GF-D8 (cell line): ENCODE measurements around the gene GP5.

ENCODE experiments used
- DNase-seq: peaks from one replicate; lab custom pipeline; 2025; lab: John Stamatoyannopoulos, UW

Gene GP5

GRCh38 chr3:194397757-194398312 is 1.2 kb downstream of the GP5 start:
- no peak for DNase-seq

DNA sequence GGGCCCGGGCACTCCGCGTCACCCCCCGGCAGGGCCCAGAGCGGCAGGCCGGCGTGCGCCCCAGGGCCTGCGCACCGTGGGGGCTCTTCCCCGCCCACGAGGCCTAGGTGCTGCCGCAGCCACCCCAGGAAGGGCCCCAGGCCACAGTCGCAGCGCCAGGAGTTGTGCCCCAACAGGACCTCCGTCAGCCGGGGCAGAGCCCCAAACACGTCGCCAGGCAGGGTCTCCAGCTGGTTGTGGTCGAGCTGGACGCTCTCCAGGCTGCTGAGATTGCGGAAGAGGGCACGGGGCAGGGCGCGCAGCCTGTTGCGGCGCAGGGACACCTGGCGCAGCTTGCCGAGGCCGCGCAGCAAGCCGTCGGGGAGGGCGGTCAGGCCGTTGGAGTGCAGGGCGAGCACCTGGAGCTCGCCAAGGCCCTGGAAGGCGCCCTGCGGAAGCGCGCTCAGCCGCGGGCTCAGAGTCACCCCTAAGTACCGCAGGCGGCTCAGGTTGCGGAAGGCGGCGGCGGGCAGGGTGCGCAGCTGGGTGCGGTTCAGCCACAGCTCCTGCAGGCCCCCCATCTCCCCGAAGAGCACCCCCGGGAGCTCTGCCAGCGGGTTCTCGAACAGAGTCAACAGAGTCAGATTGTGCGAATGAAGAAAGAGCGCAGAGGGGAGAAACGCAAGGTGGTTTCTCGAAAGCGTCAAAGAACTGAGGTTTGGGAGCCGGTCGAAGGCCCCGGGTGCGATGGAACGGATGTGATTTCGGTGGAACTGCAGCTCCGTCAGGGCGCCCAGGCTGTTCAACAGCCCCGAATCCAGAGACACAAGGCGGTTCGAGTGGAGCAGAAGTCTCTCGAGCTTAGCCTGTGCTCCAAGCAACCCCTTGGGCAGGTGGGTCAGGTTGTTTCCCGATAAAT is 2.0 kb downstream of the GP5 start:
- peak; percentile 46 for DNase-seq

DNA sequence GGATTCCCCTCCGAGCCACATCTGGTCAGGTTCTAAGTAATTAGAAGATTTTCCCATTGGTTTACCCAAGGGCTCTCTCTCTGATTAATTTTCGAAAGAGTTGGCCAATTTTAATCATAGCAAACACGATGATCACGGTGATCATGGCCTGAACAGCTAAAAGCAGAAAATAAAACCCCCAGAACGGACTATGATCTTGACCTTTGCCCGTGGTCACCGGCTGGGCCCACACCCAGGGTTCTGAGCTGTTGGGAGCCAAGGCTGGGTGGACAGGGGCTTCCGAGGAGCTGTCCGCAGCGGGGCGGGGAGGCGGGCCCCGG is 2.6 kb downstream of the GP5 start:
- DNase-seq = no peak

DNA sequence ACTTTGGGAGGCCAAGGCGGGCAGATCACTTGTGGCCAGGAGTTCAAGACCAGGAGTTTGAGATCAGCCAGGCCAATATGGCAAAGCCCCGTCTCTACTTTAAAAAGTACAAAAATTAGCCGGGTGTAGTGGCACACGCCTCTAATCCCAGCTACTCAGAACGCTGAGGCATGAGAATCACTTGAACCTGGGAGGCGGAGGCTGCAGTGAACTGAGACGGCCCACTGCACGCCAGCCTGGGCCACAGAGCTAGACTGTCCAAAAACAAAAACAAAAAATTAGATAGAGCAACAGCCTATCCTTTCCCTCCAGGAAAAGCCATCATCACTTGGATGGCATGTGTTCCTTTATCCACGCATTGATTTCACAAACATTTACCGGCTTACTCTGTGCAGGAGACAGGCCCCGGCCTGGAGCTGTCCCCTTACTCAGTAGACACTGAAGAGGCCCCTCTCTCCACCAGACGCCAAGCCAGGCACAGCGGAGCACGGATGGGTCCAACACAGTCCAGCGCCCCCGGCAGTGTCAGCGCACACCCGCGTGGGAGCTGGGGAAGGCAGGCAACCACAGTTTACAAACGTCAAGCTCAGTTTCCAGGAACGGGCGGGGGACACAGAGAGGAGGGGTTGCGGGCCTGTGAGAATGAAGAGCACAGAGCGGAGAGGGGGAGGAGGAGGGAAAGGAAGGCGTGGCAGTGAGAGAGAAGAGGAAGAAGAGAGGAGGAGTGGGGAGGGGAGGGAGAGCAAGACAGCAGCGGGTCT is 3.1 kb downstream of the GP5 start:
- DNase-seq = peak; percentile 37

DNA sequence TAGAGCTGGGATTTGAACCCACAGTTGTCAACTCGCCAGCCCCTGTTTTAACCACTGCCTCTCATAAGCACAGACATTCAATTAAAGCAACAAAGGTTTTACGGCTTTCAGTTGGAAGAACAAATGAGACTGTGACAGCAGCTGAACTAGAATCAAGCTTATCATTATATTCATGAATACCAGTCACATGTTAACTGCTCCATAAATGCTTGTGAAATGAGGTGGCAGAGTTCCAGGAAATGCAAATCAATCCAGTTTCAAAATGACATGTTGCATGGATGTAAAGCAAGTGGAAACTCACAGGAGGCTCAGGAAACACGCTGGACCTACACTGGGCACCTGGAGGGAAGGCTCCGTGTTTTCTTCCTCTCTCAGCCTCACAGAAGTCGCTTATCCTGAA is 3.9 kb downstream of the GP5 start:
- no peak for DNase-seq

DNA sequence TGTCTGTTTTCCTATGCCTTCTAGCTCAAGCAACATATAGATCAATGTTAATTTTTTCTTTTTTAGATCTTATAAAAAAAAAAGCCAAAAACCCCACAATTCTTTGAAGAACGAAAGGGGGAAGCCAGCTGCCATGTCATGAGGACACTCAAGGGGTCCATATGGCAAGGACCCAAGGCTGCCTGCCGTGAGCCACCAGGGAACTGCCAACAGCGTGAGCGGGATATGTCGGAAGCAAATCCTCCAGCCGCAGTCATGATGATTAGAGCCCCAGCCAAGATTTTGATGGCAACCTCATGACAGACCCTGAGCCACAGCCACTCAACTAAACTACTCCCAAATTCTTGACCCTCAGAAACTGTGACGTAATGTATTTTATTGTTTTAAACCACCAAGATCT is 6.5 kb downstream of the GP5 start:
- DNase-seq = no peak

GRCh38 chr3:194390835-194391234 is 8.2 kb downstream of the GP5 start:
- no peak for DNase-seq

GRCh38 chr3:194389269-194389668 is 9.8 kb downstream of the GP5 start:
- DNase-seq = no peak

DNA sequence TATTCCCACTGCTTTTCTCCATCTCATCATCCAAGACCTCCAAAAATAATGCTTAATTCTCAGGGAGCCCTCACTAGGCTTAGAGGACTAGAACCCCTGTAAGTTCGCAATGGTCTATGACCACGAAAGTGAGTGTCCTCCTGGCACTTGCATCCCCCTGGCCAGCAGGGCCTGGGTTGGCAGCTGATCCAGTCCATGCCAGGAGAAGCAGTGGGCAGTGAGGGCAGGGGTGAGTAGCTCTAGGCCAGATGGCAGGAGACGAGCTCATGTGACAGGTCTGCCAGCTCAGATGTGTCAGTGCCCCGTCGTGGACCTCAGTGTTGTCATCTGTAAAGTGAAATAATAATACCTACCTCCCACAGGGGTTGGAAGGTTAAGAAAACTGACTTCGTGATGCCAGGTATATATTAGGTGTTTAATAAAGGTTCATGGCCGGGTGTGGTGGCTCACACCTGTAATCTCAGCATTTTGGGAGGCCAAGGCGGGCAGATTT is 11.1 kb downstream of the GP5 start:
- DNase-seq = no peak

DNA sequence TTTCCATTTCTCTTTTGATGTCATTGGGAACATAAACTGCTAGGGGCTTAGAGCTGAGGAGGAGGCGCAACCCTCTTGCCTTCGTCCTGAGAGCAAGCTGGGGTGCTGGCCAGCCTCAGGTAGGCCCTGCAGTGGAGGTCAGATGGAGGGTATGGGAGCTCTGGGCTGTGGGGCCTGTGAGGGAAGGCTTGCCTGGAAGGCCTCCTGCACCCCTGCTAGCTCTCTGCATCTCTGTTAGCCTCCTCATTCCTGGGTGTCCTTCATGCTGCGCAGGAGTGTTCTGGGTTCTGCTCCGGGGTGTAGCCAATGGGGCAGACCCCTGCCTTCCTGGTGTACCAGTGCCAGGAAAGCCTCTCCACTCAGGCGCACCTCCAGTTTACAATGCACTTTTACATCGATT is 11.8 kb downstream of the GP5 start:
- DNase-seq = no peak

- no peak for DNase-seq
Observed at GRCh38 chr3:194386648-194387047, 12.4 kb downstream of the GP5 start.

DNA sequence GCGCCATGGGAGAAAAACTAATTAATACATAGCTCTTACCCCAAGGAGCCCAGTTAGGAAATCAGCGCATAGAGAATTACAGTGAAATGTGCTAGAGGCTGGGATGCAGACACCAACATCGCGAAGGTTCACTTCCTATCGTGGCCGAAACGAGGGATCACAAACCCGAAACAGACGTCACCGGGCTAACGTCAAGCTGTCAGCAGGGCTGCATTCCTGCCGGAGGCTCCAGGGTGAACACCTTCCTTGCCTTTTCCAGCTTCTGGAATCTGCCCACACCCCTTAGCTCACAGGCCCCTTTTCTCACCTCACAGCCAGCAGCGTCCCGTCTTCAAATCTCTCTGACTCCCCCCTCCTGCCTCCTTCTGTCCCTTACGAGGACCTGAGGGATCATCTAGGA is 13.0 kb downstream of the GP5 start:
- no peak for DNase-seq

DNA sequence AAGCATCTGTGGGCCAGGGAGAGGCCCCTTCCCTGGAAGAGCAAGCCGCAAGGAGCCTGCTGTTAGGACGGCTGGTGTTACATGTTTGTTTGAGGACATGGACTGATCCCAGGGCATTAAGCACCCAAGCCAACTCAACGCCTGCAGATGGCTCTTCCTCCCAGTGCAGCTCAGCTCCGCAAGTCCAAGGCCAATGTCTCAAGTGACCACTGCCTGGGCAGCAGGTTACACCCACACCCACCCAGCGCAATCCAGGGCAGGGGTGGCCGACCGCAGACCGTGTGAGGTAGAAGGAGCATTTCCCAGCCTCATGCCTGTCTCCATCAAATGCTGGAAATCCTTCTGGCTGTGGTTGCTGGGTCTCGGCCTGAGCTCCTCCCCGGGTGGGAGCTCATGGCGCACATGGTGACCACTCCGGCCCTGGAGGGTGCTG is 14.5 kb downstream of the GP5 start:
- DNase-seq = no peak

GRCh38 chr3:194384156-194384555 is 14.9 kb downstream of the GP5 start:
- no peak for DNase-seq

DNA sequence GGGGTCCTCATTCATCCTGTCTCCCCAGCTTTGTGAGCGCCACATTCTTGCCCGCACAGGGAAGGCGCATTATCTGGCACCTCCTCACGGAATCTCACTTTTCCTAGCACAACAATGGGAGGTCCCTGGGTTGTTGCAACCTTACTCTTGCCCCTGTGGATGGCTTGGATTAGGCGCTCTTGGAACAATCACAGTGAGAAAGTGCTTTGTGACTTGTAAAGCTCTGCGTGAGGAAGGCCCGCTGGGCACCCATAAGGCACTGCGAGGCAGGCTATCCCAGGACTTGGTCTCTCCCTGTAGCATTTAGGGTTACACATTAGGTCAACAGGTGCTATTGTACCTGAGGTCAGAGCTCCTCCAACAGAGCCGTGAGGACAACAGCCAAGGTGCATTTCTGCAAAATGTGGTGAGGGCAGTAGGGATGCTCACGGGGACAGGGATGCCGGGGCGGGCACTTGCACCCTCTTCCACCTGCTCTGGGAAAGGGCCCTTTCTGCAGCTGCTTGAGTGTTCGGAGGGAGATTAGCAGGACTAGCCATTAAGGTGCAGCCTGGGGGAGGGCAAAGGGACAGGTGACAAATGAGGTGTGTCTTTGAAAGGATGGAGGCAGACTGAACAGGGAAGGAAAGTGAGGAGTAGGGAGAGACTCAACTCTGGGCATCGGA is 15.7 kb downstream of the GP5 start:
- DNase-seq = no peak

GRCh38 chr3:194382892-194383223 is 16.2 kb downstream of the GP5 start:
- no peak for DNase-seq

DNA sequence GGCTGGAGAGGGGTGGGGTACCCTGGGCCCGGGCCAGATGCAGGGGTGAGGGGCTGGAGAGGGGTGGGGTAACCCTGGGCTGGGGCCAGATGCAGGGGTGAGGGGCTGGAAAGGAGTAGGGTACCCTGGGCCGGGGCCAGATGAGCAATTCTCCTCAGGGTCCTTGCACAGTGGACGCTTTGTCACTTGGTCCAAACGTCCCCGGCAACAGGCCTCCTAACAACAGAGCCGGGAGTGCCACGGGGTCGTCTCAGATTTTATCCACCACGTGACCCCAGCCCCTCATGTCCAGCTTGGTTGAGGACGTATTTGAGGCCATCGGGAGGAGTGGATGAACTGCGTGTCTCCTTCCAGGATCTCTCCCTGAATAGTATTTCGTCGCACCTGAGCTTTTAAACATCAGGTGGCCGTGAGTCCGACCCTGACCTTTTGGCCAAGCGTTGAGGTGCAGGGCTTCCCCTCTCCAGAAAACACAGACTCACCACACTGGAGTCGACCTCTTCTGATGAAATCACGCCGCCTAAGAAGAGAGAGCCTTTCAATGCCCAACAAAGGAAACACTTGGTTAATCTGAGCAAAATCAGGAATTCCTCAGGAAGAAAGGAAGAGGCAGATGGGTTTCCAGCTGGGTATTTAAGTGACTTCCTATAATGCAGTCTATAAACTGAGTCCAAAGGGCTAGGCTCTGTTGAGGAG is 16.7 kb downstream of the GP5 start:
- DNase-seq = no peak

- DNase-seq = no peak
Observed at GRCh38 chr3:194381460-194381875, 17.6 kb downstream of the GP5 start.

GRCh38 chr3:194380326-194380725 is 18.7 kb downstream of the GP5 start:
- DNase-seq = no peak

DNA sequence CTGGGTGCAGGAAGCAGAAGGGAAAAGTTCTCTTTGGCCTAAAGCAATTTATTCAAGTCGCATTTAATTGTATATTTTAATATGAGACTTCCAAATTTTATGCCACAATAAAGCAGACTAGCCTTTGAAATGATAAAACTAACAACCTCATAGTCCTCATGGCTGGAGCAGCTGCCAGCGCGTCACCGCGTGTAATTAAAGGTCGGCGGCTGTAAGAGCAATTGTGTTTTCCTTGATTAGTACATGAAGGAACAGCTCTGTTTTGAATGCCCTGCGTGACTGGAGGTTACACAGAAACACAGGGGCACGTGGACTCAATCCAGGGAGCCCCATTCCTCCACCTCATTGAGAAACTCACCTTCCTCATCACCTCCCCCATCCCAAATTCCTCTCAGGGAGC is 19.4 kb downstream of the GP5 start:
- no peak for DNase-seq

DNA sequence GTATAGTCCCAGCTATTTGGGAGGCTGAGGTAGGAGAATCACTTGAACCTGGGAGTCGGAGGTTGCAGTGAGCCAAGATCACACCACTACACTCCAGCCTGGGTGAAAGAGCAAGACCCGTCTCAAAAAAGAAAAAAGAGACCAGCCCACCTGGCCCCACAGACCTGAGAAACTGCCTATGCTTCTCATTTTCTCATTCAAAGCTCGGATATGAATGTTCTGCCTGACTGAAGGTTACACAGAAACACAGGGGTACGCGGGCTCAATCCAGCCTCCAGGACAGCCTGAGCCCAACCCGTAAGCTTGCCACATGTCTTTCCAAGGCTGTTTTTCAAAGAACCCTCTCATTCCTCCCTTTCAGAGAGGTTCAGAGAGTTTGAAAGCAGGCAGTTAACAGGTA is 19.8 kb downstream of the GP5 start:
- no peak for DNase-seq

GRCh38 chr3:194377708-194378107 is 21.4 kb downstream of the GP5 start:
- no peak for DNase-seq
